Nephron (organoid): ENCODE data around the gene XCL1.

Experiments used
- H3K27ac Mint-ChIP-seq, 3 experiments: 2 replicates each; pipeline ENCODE4 v1.8.0; 2020; ENCODE audit warnings: mixed read lengths in 3 of 3, mild to moderate bottlenecking in 2 of 3, moderate library complexity in 1 of 3
- H3K27me3 Mint-ChIP-seq: 2 replicates; pipeline ENCODE4 v1.8.0; 2021; ENCODE audit warnings: low read depth, mild to moderate bottlenecking, moderate library complexity, mixed read lengths
- H3K36me3 Mint-ChIP-seq: 2 replicates; pipeline ENCODE4 v1.8.0; 2020; ENCODE audit warnings: low read depth, mixed read lengths
- H3K4me1 Mint-ChIP-seq: 2 replicates; pipeline ENCODE4 v1.8.0; 2020; ENCODE audit warnings: mixed read lengths
- H3K4me3 Mint-ChIP-seq, 3 experiments: 2 replicates each; pipeline ENCODE4 v1.8.0; 2020; ENCODE audit warnings: mild to moderate bottlenecking in 3 of 3, mixed read lengths in 3 of 3, moderate library complexity in 2 of 3
- H3K9me3 Mint-ChIP-seq: 2 replicates; pipeline ENCODE4 v1.8.0; 2020; ENCODE audit warnings: mixed read lengths
- TF ChIP-seq, protein P1 (sequence below), 3 experiments: fragments of 200-600 bp; sonication (generic); IDR thresholded peaks; one replicate each; pipeline ENCODE4 v1.5.0; 2021; ENCODE audit warnings: antibody characterized with exemption in 3 of 3; ENCODE audit not compliant: unreplicated experiment in 3 of 3

XCL1 gene

GRCh38 chr1:168629466-168629865, 53.1 kb downstream of the XCL1 start:
- Mint-ChIP-seq H3K9me3 (no peaks in the 10 kb centered on the region), H3K27me3 (peaks cover 8% of the 10 kb centered on the region)

More at GRCh38 chr1:168629466-168629865, 53.1 kb downstream of the XCL1 start:
- no peaks in the 10 kb centered on the region for H3K4me1 Mint-ChIP-seq
- no peak overlapping the region for H3K27ac Mint-ChIP-seq
- H3K36me3 Mint-ChIP-seq: no peaks in the 10 kb centered on the region
- TF ChIP-seq, protein P1, sequence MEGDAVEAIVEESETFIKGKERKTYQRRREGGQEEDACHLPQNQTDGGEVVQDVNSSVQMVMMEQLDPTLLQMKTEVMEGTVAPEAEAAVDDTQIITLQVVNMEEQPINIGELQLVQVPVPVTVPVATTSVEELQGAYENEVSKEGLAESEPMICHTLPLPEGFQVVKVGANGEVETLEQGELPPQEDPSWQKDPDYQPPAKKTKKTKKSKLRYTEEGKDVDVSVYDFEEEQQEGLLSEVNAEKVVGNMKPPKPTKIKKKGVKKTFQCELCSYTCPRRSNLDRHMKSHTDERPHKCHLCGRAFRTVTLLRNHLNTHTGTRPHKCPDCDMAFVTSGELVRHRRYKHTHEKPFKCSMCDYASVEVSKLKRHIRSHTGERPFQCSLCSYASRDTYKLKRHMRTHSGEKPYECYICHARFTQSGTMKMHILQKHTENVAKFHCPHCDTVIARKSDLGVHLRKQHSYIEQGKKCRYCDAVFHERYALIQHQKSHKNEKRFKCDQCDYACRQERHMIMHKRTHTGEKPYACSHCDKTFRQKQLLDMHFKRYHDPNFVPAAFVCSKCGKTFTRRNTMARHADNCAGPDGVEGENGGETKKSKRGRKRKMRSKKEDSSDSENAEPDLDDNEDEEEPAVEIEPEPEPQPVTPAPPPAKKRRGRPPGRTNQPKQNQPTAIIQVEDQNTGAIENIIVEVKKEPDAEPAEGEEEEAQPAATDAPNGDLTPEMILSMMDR (IDR thresholded peaks at IDR 0.05; ENCODE audit: unreplicated experiment in 3 of 3): no peak
- H3K4me3 Mint-ChIP-seq: no peak overlapping the region
